GM18951 (cell line): ENCODE measurements around the gene TET3.

Source experiments
- POLR2A ChIP-seq: IDR thresholded peaks from 4 replicates; pipeline ENCODE4 v1.6.1; 2011; ENCODE audit warnings: mild to moderate bottlenecking; ENCODE audit not compliant: insufficient read length, insufficient read depth; ENCODE audit errors: extremely low read depth
- in situ Hi-C: fragments of 300-500 bp; cut with MboI; formaldehyde crosslinking; loops from one replicate; pipeline ENCODE4 v1.12.0; 2022; ENCODE audit warnings: low sequenced_read_pairs, mixed read lengths, inconsistent platforms; ENCODE audit not compliant: unreplicated experiment

Gene TET3

DNA sequence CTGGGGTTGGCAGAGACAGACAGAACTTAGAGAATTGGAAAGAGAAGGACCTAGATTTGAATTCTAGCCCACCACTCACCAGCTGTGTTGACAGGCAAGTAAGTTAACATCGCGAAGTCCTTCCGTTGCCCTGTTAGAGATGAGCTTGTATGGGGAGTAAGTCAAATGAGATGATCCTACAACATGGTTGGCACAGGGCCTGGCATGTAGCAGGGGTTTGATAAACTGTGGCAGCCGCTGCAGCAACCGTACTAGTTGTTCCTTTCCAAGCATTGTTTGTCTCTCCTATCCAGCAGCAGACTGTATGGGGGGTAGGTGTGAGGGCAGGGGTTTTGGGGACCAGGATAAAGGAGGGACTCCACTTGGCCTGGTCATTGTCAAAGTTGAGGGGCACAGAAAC is 16.0 kb downstream of the TET3 start:
- in situ Hi-C loops: no loop called here
- no peak for TF ChIP-seq POLR2A

DNA sequence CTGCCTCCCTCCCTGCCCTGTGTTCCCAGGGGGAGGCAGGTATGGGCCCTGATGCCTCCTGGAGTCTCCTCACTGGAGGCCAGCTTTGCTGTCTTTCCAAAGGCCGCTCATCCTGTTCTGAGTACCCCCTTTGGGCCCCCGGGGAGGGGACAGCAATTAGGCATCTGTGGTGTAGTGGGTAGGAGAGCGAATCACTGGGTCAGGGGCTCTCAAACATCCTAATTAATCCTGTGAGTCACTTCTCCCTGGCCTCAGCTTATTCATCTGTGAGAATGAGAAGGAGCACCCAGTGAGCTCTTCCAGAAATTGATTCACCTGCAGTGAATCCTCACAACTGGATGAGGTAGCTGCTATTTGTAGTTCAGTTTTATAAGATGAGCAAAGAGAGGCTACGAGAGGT is 16.4 kb downstream of the TET3 start:
- in situ Hi-C loops: no loop called here

DNA sequence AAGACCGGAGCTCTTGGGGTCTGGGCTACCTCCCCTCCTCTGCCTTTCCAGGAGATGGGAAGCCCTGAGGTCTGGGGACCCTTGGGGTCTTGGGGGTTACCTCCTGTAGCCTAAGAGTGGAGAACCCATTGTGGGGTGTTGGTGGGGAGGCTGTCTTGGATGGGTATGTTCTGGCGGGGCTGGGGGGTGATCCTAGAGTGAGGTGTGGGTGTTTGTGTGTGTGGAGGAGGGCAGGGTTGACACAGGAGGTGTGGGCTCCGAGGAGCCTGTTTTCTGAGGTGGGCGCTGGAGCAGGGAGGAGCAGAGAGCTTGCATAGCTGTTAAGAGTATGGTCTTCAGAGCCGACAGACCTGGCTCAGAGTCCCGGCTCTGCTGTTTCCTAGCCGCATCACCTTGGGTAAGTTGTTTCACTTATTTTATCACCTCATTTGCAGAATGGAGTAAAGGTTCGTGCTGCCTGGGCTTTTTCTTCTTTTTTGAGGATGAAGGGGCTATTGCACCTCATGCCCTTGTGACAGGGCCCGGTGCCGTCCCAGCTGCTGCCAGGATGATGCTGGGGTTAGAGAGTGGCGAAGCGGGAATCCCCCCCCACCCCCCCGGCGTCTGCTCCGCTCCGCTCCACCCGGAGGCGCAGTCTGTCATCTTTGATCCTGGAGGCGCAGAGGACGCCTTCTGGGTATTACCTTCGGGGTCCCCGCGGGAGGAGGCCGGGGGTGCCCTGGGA is 17.2 kb downstream of the TET3 start:
- in situ Hi-C loops: no loop called here

More for the DNA sequence above, 16.4 kb downstream of the TET3 start:
- TF ChIP-seq POLR2A: no peak

DNA sequence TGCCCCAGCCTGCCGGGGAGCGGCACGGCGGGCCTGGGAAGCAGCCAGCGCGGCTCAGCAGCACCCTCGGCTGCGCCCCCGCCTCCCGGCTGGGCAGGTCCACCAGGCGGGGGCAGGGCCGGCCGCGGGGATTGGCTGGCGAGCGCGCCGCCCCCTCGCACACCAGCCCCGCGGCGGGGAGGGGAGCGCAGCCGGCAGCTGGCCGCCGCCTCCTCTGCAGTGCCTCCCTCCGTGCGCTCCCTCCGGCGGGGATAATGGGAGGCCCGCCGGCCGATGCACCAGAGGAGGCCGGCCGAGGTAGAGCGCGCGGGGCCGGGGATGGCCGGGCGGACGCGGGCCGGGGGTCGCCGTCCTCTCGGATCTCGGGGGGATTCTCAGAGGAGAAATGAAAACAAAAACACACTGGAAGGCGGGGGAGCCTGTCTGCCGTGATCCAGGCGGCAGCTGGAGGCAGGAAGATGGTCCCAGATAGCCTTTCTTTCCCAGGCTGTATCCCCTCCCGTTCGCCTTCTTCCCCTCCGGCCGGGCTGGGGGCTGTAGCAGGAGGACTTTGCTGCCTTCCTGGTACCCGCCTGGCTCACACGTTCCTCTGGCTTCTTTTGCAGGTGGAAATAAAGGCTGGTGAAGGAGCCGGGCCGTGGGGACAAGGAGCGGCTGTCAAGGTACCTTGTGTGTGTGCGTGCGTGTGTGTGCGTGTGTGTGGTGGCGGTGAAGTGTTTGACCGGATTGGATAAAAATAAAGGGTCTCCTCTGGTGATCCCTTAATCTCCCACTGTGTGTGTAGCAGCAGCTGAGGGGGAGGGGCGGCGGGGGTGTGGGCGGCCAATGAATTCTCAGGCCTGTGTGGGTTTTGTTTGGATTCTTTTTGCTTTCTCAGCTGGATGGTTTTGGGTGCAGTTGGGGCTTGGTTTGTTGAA is 18.1 kb downstream of the TET3 start:
- peak; percentile 58 for TF ChIP-seq POLR2A
- in situ Hi-C loops: no loop called here

More for the DNA sequence above, 17.2 kb downstream of the TET3 start:
- no peak for TF ChIP-seq POLR2A

DNA sequence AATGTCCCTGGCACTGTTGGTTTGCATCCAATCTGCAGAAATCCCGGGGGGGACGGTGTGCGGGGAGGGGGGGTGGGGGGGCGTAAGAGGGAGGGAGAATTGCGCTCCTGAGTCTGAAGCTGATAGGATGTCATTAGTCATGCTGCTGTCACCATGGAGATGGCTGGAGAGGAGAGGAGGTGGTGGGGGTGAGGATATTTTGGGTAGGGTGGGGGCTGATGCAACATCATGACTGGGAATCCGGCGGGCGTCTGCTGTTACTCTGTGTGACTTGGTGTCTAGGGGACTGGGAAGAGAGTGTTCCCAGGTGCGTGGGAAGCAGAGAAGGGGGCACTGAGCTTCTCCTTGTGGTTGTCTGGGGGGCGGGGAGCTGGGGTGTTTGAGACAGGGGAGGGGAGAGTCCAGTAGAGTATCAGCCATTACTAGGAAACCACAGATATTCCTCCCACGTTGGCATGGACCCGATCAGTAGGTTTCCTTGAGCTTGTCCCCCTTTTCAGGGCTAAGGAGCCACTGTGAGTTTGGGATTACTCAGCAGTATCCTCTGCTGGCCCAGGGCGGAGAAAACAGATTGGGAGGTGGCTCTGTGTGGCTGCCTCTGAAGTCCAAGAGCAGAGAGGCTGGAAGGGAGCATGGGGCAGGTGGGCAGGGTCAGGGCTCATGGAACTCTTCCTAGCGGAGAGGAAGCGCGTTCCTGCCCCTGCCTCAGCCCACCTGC is 18.9 kb downstream of the TET3 start:
- TF ChIP-seq POLR2A: no peak
- in situ Hi-C loops: no loop called here

DNA sequence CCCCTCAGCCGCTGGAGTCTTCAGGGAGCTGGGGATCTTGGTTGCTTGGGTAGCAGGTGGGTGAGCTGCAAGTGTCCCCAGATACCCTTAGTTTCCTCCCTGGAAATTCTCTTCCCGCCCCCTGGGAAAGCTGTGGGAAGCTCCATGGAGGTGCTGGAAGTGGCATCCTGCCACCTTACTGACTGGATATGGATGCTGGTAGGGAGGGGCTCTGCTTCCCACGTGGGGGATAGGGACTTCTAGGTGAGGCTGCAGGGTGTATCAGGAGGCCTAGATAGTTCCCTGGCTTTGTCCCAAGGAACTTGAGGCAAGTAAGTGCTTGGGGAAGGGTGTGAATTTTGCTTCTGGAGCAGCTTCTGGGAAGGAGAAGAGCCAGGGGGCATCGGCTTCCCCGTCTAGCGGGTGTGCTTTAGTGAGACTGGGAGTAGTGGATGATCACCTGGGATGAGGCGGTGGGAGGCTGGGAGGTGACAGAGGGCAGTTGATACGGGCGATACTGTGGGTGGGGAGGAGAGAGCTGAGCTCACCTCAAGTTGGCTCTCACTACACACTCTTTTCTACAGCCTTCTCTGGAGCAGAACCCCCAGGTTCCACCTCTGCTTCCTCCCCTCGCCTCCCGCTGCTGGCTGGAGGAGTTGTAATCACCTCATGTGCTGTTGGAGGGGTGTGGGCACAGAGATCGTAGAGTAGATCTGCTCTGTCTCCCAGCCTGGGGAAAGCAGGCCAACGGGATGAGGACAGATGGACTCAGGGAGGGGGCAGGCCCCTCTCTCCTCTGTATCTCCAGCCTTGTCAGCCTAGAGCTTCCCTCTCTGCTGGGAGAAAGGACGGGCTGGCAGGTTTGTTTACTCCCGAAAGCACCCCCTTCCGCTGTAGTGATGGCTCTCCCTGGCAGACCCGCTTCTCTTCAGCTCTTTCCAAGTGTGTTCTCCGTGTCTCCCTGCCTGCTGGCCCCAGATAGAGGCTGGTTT is 19.8 kb downstream of the TET3 start:
- in situ Hi-C loops: no loop called here
- TF ChIP-seq POLR2A: no peak

DNA sequence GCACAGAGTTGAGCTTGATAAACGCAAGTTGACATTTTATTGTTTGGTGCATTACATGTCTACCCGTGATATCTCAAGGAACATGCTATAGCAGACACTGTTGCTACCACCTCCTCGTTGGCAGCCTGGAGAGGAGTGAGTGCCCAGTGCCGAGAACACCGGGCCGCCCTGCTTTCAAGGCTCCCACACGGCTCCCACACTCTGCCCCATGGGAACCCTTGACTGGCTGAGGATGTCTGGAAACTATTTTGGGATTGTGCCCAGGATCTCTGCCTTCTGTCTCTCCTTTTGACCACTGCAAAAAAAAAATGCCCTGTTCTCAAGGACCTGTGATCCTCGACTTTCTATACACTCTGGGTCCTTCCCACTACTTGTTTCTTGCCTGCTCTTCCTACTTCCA is 21.1 kb downstream of the TET3 start:
- no peak for TF ChIP-seq POLR2A
- in situ Hi-C loops: no loop called here

DNA sequence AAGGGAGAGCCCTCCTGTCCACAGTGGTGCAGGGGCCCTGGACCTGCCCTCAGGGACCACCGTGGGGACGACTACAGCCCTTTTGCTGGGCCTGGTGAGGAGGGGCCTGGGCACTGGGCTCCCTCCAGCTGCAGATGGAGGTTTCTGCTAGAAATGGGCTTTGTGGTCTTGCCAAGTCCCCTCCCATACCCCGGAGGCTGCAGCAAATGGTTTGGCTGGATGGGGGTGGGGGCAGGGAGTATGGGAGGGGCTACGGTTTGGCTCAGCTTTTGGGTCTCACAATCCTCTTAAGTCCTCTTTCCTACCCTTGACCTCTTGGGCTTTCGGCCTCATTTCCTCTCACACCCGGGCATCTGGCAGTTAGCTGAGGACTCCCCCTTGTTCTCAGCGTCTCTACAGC is 21.7 kb downstream of the TET3 start:
- in situ Hi-C loops: no loop called here
- TF ChIP-seq POLR2A: no peak

DNA sequence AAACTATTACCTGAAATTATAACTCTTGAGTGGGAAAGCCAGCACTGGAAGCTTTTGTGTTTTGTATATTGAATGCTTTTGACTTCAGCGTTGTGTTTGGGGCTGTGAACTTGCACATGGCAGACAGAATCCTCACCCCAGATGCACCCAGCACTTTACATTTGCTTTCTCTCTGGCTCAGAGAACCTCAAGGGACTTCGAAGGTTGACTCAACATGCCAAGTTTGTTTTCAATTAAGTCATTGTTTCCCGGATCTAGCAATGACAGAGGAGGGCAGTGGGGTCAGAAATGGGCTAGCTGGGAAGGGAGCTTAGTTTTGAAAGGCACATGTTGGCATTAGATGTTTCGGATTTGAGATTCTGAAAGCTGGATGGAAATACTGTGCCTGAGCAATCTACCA is 22.4 kb downstream of the TET3 start:
- in situ Hi-C loops: no loop called here
- TF ChIP-seq POLR2A: no peak

DNA sequence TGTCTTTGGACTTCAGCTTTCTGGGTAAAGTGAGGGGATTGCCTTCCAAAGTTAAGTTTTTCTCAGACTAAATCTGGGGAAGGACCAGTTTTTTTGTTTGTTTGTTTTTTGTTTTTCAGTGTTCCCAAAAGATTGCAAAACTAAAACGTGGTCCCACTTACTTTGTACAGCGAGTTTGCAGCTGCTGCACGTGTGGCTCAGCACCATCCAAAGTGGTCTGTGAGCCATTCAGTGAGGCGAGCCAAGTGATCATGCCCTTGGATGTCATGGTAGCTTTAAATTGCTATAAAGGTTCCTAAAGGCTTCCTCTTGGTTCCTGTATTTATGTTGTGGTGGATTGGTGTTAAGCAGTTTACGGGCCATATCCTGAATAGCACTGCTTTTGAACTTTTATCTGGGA is 23.0 kb downstream of the TET3 start:
- no peak for TF ChIP-seq POLR2A
- in situ Hi-C loops: no loop called here

DNA sequence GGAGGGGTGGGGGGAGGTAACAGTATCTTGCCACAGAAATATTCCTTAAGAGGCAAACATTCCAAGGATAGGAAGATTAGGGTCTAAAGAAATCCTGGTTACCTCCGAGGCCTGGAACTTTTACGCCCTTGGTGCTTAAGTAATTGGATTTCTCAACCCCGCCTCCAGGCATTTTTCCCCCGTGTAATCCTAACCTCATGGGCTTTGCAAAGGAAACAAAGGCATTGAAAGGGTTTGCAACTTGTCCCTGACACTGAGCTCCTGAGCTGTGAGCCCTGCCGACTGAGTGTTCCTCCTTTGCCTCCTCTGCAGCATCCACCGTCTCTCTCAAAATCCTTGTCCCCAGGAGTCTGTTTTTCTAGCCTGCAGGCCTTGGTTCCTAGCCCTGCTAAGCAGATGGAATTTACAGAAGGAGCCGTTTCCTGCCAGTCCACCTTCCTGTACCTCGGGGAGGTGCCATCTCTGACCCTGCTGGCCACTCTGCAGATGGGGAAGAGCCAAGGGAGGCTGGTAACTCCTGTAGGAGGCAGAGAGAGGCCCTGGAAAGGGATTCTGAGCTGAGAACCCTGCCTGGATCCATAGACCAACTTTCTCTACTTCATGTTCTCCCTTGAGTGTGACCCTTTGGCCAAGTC is 24.2 kb downstream of the TET3 start:
- in situ Hi-C loops: no loop called here
- TF ChIP-seq POLR2A: no peak

DNA sequence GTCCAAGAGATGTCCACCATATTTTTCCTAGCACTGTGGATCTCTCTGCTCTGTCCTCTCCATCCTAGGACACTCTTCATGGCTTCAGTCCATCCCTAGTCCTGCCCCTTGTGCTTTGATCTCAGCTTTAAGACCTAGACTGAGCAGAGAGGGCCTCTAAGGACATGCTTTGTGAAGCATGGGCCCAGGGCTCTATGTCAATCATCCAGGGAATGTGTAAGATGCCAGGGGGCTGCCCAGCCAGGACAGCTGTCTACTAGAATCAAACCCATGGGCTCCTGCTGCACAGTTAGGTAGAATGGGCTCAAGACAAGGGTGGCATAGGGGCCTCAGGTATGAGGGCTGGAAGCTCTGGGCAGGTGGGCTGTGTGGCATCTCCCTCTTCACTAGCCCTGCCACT is 24.9 kb downstream of the TET3 start:
- in situ Hi-C loops: no loop called here
- TF ChIP-seq POLR2A: no peak
